ENCODE measurements around the gene SLC27A1.
A peak's percentile ranks its signal among the peaks of the same experiment; 100 is the strongest.
"Not testable (repeated sequence)": the region's sequence is repeated elsewhere in the genome, so short reads cannot be mapped to it uniquely, and the experiment has no call there.

SLC27A1 gene

DNA sequence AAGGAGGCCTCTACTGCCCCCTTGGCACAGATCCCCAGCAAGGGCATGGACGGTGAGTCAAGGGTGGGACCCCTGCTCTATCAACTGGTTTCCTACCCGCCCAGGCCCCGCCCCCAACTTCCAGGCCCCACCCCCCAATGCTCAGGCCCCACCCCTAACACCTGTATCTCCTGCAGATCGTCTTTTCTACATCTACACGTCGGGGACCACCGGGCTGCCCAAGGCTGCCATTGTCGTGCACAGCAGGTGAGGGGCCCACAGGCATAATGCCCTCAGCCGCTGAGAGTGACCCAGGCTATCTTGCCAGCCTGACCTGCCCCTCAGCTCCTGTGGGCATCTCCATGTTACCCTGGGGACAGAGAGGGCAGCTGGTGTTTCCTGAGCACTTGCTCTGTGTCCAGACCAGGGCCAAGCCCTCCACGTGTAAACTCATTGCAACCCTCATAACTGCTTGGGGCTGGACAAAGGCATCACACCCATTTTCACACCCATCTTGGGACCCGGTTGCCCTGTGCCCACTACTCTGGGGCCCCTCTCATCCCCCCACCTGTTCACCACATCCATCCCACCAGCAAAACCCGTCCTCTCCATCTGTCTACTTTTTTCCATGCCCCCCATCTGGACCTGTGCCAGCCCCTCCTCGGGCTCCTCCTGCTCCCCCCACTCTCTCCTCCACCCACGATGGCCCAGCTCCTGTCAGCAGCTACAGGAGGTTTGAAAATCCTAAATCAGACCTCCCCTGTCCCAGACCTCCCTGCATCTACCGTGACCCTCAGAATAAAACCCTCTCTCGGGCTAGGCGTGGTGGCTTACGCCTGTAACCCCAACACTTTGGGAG is 17.2 kb downstream of the SLC27A1 start:
- DNase-seq: no peak

DNA sequence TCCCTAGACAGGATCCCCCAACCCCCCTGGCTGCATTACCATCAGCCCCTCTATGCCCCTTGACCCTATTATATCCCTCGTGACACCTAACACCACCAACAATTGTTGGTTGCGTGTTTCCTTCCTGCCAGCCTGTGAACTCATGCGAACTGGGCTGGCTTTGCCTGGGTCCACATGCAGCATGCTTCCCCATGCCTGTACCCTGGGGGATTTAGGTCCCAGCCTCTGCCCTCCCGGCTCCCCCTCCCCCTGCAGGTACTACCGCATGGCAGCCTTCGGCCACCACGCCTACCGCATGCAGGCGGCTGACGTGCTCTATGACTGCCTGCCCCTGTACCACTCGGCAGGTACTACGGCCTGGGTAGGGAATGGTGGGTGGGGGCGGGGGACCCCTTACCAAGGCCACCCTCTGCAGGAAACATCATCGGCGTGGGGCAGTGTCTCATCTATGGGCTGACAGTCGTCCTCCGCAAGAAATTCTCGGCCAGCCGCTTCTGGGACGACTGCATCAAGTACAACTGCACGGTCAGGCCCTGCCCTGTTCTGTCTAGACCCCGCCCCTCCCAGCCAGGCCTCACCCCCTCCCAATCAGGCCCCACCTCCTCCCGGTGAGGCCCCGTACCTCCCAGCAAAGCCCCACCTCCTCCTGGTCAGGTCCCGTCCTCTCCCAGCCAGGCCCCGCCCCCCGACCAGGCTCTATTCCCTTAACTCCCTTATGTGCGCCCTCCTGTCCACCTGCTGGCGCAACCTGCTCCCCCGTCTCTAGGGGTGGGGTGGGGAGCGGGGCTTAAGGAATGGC is 18.5 kb downstream of the SLC27A1 start:
- DNase-seq: peak; percentile 37

DNA sequence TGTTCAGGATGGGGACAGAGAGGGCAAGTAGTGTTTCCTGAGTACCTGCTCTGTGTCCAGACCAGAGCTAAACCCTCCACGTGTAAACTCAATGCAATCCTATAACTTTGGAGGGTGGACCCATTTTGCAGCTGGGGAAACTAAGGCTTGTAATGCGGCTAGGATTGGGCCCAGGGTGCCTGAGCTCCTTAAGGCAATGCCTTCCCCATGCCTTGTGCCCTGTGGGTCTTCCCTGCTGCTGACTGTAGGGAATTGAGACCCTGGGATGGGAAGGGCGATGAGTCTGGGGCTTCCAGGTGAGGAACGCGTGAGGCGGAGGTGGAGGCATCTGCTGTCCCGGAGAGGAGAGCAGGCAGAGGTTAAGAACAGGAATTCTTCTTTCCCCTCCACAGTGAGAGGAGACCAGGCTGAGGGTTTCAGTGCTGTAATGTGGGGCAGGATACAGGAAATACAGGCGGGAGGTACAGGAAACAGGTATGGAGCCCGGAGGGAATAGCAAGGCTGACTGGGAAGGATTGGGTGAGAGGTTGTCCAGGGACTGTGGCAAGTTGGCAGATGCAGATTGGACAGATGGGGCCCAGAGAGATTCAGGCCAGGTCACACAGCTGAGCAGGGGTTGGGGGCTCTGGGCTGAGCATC is 19.2 kb downstream of the SLC27A1 start:
- DNase-seq: no peak

DNA sequence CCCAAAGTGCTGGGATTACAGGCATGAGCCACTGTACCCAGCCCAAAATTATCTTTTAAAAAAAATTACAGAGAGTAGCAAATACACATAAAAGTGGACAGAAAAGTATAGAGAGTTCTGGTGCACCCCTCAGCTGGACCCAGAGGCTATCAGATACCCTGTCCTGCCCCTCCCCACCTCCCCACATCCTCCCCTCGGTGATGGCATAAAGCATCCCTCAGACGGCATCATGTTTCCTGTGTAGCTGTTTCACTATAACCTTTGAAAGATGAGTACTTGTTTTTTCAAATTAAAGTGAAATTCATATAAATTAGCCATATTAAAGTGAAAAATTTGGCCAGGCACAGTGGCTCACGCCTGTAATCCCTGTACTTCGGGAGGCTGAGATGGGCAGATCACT is 20.1 kb downstream of the SLC27A1 start:
- no peak for DNase-seq

DNA sequence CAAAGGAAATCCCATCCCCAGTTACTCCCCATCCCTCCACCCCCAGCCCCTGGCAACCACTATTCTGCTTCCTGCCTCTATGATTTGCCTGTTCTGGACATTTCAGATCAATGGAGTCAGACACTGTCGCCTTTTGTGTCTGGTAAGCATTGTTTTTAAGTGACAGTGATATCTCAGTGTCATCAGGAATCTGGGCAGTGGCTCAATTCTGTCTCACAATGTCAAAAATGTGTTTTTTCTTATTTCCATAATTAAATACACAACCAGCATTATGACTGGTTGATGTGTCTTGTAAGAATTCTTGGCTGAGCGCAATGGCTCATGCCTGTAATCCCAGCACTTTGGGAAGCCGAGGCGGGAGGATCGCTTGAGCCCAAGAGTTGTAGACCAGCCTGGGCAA is 21.0 kb downstream of the SLC27A1 start:
- peak; percentile 84 for DNase-seq

DNA sequence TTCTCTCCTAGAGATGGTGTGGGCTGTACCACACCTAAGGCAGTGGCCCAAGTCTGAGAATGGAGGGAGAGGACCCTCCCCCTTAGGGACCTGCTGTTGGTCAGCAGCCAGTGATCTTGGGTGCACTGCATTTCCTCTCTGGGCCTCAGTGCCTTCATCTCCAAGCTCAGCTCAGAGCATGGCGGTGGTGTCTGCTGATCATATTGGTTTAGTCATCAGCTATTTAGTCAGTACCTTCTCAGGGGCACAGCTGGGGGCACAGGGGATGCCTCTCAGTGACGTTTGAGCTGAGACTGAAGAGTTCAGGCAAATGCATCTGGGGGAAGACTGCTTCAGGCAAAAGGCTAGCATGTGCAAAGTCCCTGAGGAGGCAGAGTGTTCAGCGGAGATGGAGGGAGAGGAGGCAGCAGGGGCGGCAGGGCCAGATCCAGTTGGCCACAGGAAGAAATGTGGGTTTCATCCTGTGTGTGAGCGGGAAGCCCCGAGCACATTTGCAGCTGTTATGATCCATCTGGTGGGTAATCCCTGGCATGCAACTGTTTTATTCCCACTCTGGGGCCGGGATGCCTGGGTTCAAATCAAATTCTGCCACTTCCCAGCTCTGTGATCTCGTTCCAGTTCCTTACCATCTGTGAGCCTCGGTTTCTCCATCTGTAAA is 25.4 kb downstream of the SLC27A1 start:
- peak; percentile 33 for DNase-seq

DNA sequence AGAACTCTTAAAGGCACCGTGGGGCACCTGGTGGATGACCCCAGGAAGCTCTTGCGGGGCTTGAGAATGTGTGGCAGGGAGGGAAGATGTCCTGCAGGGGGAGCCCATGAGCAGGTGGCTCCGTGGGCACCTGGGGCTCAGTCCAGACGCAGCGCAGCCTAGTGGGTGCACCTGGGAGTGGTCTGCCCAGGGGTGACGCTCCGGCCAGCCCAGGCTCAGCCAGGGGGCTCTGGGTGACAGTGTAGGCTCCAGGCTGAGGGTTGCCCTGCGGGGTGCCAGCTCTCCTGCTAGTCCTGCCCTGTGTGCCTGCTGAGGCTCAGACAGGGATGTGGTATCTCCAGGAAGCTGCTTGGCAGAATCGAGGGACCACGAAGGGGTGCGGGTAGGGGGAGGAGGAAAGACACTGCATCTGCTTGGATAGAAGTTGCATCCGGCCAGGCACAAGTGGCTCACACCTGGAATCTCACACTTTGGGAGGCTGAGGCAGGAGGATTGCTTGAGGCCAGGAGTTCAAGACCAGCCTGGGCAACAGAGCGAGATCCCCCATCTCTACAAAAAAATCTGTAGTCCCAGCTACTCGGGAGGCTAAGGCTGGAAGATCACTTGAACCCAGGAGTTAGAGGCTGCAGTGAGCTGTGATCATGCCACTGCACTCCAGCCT is 26.1 kb downstream of the SLC27A1 start:
- DNase-seq: peak; percentile 77

DNA sequence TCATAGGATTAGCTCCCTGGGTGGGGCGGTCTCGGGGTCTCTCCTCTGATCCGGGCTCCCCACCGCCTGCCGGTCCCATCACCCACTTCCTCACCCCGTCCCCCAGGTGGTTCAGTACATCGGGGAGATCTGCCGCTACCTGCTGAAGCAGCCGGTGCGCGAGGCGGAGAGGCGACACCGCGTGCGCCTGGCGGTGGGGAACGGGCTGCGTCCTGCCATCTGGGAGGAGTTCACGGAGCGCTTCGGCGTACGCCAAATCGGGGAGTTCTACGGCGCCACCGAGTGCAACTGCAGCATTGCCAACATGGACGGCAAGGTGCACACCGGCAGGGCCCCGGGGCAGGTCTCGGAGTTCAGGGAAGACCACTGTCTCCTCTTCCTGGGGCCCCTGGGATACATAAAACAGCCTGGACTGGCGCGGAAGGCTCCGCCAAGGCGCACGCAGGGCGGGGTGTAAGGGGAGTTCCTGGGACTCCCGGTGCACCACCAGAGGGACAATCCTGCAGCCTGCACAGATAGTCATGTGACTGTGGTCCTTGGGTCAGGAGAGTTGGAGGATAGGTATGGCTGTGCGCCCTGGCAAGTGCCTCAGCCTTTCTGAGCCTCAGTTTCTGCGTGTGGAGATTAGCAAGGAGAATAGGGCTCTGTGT is 26.9 kb downstream of the SLC27A1 start:
- no peak for DNase-seq

DNA sequence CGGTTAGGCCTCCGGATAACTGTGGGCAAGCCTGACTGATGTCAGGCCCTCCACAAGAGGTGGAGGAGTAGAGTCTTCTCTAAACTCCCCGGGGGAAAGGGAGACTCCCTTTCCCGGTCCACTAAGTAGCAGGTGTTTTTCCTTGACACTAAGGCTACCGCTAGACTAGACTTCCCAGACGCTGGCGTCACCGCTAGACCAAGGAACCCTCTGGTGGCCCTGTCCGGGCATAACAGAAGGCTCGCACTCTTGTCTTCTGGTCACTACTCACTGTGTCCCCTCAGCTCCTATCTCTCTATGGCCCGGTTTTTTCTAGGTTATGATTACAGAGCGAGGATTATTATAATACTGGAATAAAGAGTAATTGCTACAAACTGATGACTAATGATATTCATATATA is 28.7 kb downstream of the SLC27A1 start:
- not testable (repeated sequence) for DNase-seq

DNA sequence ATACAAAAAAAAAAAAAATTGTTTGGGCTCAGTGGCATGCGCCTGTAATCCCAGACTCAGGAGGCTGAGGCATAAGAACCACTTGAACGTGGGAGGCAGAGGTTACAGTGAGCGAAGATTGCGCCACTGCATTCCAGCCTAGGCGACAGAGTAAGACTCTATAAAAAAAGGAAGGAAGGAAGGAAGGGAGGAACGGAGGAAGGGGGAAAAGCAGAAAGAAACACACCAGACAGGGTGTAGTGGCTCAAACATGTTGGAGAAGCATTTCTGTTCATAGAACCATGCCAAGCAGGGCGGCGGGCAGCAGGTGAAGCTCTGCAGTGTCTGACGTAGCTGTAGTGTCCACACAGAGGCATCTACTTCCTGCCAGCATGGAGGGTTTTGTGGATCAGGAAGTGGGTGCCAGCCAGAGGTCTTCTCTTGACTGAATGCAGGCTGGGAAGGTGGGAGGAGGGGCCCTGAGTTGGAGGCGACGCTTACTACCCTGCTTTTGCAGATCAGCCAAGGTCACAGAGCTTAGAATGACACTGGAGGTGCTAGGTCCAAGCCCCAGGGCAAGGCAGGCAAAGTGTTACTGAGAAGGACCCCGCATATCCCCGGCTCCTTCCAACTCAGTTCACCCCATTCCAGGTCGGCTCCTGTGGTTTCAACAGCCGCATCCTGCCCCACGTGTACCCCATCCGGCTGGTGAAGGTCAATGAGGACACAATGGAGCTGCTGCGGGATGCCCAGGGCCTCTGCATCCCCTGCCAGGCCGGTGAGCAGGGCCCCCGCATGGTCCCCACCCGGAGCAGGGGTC is 29.5 kb downstream of the SLC27A1 start:
- peak; percentile 47 for DNase-seq

DNA sequence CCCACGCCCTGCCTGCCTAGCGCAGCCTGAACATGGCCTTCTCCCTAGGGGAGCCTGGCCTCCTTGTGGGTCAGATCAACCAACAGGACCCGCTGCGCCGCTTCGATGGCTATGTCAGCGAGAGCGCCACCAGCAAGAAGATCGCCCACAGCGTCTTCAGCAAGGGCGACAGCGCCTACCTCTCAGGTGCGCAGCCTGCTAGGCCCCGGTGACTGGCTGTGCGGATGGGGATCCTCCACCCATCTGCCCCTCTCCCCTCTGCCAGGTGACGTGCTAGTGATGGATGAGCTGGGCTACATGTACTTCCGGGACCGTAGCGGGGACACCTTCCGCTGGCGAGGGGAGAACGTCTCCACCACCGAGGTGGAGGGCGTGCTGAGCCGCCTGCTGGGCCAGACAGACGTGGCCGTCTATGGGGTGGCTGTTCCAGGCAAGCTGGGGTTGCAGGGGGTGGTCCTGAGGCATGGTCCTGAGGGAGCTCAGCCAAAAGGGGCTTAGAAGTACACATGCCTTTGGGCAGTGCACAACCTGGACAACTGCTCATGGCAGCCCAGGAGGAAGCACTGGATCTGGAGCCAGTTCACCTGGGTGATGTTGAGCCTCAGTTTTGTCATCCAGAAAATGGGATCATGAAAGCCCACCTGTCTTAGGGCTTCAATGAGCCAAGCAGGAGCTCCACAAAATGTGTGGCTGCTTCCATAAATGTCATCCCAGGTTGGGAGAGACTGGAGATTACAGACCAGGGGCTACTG is 30.3 kb downstream of the SLC27A1 start:
- no peak for DNase-seq

DNA sequence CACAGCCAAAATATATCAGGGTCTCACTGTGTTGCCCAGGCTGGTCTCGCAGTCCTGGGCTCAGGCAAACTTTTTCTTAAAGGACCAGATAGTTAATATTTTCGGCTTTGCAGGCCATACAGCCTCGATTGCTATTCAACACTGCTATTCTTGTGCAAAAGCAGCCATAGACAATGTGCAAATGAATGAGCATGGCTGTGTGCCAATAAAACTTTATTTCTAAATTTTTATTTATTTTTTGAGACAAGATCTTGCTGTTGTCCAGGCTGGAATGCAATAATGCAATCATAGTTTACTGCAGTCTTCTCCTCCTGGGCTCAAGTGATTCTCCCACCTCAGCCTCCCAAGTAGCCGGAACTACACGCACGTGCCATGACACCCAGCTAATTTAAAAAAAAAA is 32.9 kb downstream of the SLC27A1 start:
- DNase-seq: no peak

DNA sequence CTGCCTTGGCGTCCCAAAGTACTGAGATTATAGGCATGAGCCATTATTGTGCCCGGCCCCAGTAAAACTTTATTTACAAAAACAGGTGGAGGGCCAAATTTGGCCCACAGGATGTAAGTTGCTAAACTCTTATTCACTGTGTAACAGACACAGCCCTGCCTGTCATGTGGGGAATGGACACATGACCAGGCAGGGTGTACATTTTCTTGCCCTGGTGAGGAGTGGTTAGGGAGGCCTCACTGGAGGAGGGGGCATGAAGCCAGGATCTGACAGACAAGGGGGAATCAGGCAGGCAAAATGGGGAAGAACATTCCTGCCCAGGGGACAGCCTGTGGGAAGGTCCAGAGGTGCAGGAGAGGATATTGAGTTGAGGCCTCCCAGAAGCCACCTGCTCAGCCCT is 33.7 kb downstream of the SLC27A1 start:
- DNase-seq: no peak

DNA sequence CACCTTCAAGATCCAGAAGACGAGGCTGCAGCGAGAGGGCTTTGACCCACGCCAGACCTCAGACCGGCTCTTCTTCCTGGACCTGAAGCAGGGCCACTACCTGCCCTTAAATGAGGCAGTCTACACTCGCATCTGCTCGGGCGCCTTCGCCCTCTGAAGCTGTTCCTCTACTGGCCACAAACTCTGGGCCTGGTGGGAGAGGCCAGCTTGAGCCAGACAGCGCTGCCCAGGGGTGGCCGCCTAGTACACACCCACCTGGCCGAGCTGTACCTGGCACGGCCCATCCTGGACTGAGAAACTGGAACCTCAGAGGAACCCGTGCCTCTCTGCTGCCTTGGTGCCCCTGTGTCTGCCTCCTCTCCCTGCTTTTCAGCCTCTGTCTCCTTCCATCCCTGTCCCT is 34.1 kb downstream of the SLC27A1 start:
- no peak for DNase-seq

DNA sequence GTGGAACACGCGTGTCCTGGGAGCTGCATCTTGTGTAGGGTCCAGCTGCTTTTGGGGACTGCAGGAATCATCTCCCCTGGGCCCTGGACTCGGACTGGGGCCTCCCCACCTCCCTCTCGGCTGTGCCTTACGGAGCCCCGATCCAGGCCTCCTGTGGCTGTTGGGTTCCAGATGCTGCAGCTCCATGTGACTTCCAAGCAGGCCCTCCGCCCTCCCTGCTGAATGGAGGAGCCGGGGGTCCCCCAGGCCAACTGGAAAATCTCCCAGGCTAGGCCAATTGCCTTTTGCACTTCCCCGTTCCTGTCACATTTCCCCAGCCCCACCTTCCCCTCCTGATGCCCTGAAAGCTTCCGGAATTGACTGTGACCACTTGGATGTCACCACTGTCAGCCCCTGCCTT is 34.9 kb downstream of the SLC27A1 start:
- no peak for DNase-seq

DNA sequence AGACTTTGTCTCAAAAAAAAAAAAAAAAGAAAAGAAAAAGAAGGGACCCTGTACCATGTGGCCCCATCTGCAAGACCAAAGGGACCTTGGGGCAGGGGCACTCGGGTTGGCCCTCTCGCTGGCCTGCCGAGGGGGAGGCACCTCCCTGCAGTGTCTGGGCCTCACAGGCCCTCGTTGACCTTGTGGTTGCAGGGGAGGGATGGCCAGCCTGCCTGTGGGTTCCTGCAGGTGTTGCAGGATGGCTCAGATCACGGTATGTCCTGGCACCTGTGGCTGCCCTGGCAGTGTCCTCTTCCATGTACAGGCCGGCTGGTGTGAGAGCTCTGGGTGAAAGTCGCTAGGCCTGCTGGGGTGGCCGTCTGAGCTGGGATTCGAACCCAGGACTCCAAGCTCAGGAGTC is 36.4 kb downstream of the SLC27A1 start:
- no peak for DNase-seq

DNA sequence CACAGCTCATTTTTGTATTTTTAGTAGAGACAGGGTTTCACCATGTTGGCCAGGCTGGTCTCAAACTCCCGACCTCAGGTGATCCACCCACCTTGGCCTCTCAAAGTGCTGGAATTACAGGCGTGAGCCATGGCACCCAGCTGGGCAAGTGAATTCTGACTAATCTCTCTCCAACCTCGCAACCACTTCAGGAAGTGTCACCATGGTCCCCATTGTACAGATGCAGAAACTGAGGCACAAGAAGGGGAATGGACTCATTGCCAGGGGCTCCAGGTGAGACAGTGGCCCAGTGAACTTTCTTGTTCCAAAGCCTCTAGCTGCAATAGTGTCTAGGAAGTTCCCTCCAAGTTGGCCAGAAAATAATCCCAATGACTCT is 38.2 kb downstream of the SLC27A1 start:
- DNase-seq: not testable (repeated sequence)

DNA sequence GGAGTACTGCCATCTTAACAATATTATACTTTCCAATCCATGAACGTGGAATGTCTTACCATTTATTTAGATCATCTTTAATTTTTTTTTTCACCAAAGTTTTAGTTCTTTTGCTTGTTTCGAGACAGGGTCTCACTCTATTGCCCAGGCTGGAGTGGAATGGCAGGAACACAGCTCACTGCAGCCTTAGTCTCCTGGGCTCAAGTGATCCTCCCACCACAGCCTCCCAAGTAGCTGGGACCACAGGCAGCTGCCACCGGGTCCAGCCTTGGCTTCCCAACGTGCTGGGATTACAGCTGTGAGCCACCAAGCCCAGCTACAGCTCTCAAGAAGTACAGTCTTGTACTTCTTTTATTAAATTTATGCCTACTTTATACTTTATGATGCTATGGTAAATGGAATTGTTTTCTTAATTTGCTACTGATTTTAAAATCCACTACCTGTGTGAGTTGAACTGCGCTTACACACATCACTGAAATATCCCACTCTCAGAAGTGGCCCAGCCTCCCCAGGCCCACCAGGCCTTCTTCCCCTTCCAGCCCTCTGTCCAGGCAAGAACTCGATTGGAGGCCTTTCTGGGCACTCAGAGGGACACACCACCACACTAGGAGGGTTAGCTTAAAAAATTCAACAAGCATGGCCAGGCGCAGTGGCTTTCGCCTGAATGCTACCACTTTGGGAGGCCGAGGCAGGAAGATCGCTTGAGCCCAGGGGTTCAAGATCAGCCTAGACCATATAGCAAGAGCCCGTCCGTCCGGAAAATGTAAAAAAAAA is 40.1 kb downstream of the SLC27A1 start:
- DNase-seq: no peak

Data from fibroblast of skin of scalp (primary cell).